Skeletal muscle satellite cell (primary cell): Measurements from ENCODE around the gene PPM1F.
"Not testable (repeated sequence)": the region's sequence is repeated elsewhere in the genome, so short reads cannot be mapped to it uniquely, and the experiment has no call there.

Experiments used
- H3K27me3 ChIP-seq: 2 replicates; pipeline ENCODE4 v1.7.0; 2013; ENCODE audit warnings: low read length; ENCODE audit not compliant: control insufficient read depth, insufficient read depth
- H3K36me3 ChIP-seq: 2 replicates; pipeline ENCODE4 v1.7.0; 2013; ENCODE audit warnings: mild to moderate bottlenecking, control low read depth, low read length; ENCODE audit not compliant: insufficient read depth
- H3K4me1 ChIP-seq: 2 replicates; pipeline ENCODE4 v1.7.0; 2013; ENCODE audit warnings: low read length; ENCODE audit not compliant: control insufficient read depth, insufficient read depth
- H3K4me2 ChIP-seq: 2 replicates; pipeline ENCODE4 v1.7.0; 2013; ENCODE audit warnings: mild to moderate bottlenecking, low read length
- H3K4me3 ChIP-seq: 2 replicates; pipeline ENCODE4 v1.7.0; 2013; ENCODE audit warnings: low read length
- H3K9ac ChIP-seq: 2 replicates; pipeline ENCODE4 v1.7.0; 2013; ENCODE audit warnings: mild to moderate bottlenecking, low read depth, low read length, moderate library complexity
- H3K9me3 ChIP-seq: replicated peaks from 2 replicates; pipeline ENCODE4 v1.7.0; 2013; ENCODE audit warnings: mild to moderate bottlenecking, control low read depth, low read length

The PPM1F gene

GRCh38 chr22:21910367-21910766, 42.3 kb downstream of the PPM1F start:
- H3K9me3 ChIP-seq, H3K9ac ChIP-seq, H3K27me3 ChIP-seq, H3K4me1 ChIP-seq, H3K4me3 ChIP-seq, H3K4me2 ChIP-seq, H3K36me3 ChIP-seq: not testable (repeated sequence)

DNA sequence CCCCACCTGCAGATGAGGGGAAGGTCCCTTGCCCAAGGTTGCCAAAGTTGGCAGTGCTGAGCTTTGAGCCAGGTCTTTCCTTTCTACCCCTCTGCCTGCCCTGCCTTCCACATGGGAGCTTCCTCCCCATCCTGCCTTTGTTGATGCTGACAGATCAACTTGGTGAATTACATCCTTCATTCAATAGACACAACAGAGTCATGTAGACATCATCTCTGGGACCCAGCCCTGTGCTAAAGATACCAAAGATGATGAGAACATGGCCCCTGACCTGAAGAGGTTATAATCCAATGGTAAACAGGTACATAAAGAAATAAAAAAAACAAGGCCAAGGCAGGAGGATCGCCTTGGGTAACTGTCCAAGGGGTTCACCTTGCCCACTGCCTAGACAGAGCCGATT, 42.8 kb downstream of the PPM1F start:
- no peaks in the 10 kb centered on the region for H3K27me3 ChIP-seq
- no peak overlapping the region for H3K9ac ChIP-seq
- no peaks in the 10 kb centered on the region for H3K9me3 ChIP-seq
- H3K4me3 ChIP-seq: no peak overlapping the region
- H3K36me3 ChIP-seq: no peaks in the 10 kb centered on the region
- no peak overlapping the region for H3K4me2 ChIP-seq
- no peaks in the 10 kb centered on the region for H3K4me1 ChIP-seq

DNA sequence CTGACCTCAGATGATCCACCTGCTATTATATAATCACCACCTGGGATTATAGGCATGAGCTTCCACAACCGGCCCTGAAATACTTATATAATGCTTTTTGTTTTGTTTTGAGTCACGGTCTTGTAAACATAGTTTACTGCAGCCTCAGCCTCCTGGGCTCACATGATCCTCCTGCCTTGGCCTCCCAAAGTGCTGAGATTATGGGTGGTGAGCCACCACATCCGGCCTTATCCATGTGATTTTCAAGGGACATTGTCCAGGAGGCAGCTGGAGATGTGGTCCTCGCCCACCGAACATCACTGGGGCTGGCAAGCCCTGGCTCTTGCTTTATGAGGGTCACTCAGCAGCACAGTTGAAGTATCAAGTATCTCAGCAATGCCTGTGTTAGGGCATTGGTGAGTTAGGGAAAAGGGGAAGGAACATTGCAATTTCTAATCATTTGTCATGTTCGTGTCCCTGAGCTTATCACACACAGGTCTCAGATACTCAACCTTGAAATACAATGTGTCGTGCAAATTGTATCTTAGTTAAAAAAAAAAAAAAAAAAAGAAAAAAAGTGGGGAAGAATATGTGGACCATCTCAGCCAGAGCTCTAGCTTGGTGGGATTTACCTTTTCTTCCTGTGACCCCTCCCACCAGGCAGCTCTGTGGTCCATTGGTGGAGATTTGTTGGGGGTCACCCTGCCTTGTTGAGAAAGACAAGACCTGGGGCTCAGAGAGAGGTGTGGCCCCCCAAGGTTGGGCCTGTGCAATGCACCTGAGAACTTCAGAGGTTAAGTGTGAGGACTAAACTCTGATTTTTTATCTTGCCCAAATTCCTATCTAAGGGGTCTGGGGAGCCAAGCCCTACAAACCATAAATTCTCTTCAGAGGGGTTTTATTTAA, 44.8 kb downstream of the PPM1F start:
- Histone ChIP-seq H3K4me3 (no peak overlapping the region), H3K9me3 (no peaks in the 10 kb centered on the region), H3K9ac (no peak overlapping the region), H3K4me2 (no peak overlapping the region), H3K4me1 (no peaks in the 10 kb centered on the region), H3K27me3 (no peaks in the 10 kb centered on the region), H3K36me3 (no peaks in the 10 kb centered on the region)

GRCh38 chr22:21905234-21905633, 47.4 kb downstream of the PPM1F start:
- H3K4me3 ChIP-seq, H3K4me1 ChIP-seq, H3K4me2 ChIP-seq, H3K9ac ChIP-seq, H3K36me3 ChIP-seq, H3K27me3 ChIP-seq, H3K9me3 ChIP-seq: not testable (repeated sequence)

DNA sequence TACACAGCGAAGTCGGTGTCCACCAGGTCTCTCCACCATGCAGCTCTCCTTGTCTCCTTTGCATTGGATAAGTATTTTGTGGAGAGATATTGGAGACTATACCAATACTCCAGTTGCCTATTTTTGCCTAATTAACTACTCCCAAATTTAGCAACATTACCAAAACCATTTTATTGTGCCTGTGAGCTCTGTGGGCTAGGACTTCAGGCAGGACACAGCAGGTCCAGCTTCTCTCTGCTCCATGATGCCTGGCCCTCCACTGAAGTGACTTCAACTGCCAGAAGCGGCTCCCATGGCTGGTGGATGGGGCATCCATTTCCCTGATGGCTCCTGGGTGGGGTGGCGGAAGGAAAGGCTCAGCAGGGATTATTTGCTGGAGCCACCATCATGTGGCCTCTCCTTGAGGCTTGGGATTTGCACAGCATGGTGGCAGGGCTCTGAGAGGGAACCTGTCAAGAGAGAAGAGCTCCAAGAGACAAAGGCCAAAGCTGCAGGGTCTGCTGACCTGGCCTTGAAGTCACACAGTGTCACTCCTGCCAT, 48.3 kb downstream of the PPM1F start:
- Histone ChIP-seq H3K9me3 (no peaks in the 10 kb centered on the region), H3K36me3 (no peaks in the 10 kb centered on the region)

DNA sequence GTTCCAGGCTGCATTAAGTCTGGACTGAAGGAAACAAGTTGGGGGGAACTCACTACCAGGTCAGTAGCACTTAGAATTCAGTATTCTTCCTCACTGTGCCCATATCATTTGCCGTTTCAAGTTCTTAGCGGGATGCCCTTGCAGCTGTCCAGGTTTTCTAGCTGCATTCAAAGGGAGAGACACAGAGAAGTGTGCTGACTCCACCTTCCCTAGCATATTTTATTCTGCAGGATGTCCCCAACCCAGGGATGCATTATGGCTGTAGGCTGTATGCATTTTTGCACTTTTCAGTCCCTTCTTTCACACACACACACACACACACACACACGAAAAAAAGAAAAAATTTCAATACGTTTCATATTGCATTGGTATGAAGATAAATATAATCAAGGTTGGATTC, 49.4 kb downstream of the PPM1F start:
- Histone ChIP-seq H3K4me2 (no peak overlapping the region), H3K9me3 (no peaks in the 10 kb centered on the region)

More for the DNA sequence above, 48.3 kb downstream of the PPM1F start:
- Histone ChIP-seq H3K27me3 (no peaks in the 10 kb centered on the region), H3K9ac (no peak overlapping the region), H3K4me1 (no peaks in the 10 kb centered on the region), H3K4me3 (no peak overlapping the region), H3K4me2 (no peak overlapping the region)

GRCh38 chr22:21902296-21903087, 50.2 kb downstream of the PPM1F start:
- H3K27me3 ChIP-seq: no peaks in the 10 kb centered on the region
- no peak overlapping the region for H3K4me2 ChIP-seq
- H3K4me1 ChIP-seq: no peaks in the 10 kb centered on the region
- no peak overlapping the region for H3K9ac ChIP-seq
- no peaks in the 10 kb centered on the region for H3K9me3 ChIP-seq
- no peaks in the 10 kb centered on the region for H3K36me3 ChIP-seq
- H3K4me3 ChIP-seq: no peak overlapping the region

More for the DNA sequence above, 49.4 kb downstream of the PPM1F start:
- no peaks in the 10 kb centered on the region for H3K4me1 ChIP-seq
- no peaks in the 10 kb centered on the region for H3K36me3 ChIP-seq
- H3K27me3 ChIP-seq: no peaks in the 10 kb centered on the region
- no peak overlapping the region for H3K9ac ChIP-seq
- H3K4me3 ChIP-seq: no peak overlapping the region

DNA sequence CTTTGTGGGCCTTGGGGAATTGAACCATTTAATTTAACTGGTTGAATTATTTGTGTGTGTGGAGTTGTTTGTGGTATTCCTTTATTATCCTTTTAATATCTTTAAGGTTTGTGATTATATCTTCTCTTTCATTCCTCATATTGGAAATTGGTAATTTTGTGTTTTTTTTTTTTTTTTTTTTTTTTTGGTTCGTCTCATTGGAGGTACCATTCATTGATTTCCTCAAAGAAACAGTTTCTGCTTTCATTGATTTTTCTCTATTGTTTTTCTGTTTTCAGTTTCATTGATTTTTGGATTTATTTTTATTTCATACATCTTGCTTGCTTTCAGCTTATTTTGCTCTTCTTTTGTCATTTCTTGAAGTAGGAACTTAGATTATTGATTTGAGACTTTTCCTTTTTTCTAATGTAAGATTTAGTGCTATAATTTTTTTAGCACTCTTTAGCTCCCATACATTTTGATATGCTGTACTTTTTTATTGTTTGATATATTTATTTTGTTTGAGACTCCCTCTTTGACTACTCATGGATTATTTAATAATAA, 54.2 kb downstream of the PPM1F start:
- H3K4me2 ChIP-seq: no peak overlapping the region
- H3K36me3 ChIP-seq: no peaks in the 10 kb centered on the region
- H3K9ac ChIP-seq: no peak overlapping the region
- no peaks in the 10 kb centered on the region for H3K27me3 ChIP-seq
- H3K4me1 ChIP-seq: no peaks in the 10 kb centered on the region
- H3K9me3 ChIP-seq: no peaks in the 10 kb centered on the region
- no peak overlapping the region for H3K4me3 ChIP-seq

DNA sequence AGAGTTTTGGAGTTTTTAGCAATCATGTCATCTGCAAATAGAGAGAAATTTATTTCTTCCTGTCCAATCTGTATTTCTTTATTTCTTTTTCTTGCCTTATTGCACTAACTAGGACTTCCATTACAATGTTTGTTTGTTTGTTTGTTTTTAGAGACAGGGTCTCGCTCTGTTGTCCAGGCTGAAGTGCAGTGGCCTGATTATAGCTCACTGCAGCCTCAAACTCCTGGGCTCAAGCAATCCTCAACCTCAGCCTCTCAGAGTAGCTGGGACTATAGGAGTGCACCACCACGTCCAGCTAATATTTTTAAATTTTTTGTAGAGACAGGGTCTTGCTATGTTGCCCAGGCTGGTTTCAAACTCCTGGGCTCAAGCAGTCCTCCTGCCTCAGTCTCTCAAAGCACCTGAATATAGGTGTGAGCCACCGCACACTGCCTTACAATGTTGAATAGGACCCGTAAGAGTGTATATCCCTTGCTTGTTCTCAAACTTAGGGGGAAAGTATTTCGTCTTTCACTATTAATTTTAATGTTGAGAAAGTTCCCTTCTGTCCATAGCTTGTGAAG, 55.6 kb downstream of the PPM1F start:
- H3K27me3 ChIP-seq: no peaks in the 10 kb centered on the region

GRCh38 chr22:21896275-21896674, 56.4 kb downstream of the PPM1F start:
- H3K4me2 ChIP-seq, H3K9me3 ChIP-seq, H3K4me1 ChIP-seq, H3K4me3 ChIP-seq, H3K27me3 ChIP-seq, H3K9ac ChIP-seq, H3K36me3 ChIP-seq: not testable (repeated sequence)

More for the DNA sequence above, 55.6 kb downstream of the PPM1F start:
- Histone ChIP-seq H3K4me1 (no peaks in the 10 kb centered on the region), H3K4me2 (no peak overlapping the region), H3K9ac (no peak overlapping the region), H3K4me3 (no peak overlapping the region), H3K9me3 (no peaks in the 10 kb centered on the region), H3K36me3 (no peaks in the 10 kb centered on the region)

DNA sequence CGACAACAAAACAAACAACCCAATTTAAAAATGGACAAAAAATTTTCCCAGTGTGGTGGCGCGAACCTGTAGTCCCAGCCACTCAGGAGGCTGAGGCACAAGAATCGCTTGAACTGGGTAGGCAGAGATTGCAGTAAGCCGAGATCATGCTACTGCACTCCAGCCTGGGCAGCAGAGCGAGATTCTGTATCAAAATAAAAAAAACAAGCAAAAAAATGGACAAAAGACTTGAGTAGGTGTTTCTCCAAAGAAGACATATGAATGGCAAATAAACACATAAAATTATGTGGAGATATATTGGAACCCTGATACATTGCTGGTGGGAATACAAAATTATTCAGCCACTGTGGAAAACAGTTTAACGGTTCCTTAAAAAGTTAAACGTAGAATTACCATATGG, 57.8 kb downstream of the PPM1F start:
- Histone ChIP-seq H3K4me1 (no peaks in the 10 kb centered on the region), H3K36me3 (no peaks in the 10 kb centered on the region), H3K27me3 (no peaks in the 10 kb centered on the region), H3K4me2 (no peak overlapping the region), H3K9ac (no peak overlapping the region), H3K9me3 (no peaks in the 10 kb centered on the region), H3K4me3 (no peak overlapping the region)
